ENCODE measurements around the gene KCNIP2. TPM values are rescaled to one million over a fixed set of nuclear protein-coding genes. Genes with fewer than 3 reads are reported as not detected.

KCNIP2 gene
- total RNA-seq, 4 donors from 2014 or later: 0.33 to 2.4 (median 0.39) TPM; not detected in 1

GRCh38 chr10:101833466-101833865, 10.1 kb downstream of the KCNIP2 start:
- in situ Hi-C loops (cut with MboI; ENCODE audit: low sequenced_read_pairs in 4 of 4): loop anchor here in 2 of 4 donors (10.0 kb wide), 2 partner anchors 181 to 241 kb away; no protein-coding TSS in a partner anchor
- no peak overlapping the region for H3K4me3 ChIP-seq
- H3K27me3 ChIP-seq: no peaks in the 10 kb centered on the region
- no peak overlapping the region for H3K27ac ChIP-seq
- H3K4me1 ChIP-seq: peaks cover 15 to 20% of the 10 kb centered on the region in 2 donors
- H3K9me3 ChIP-seq: no peaks in the 10 kb centered on the region
- H3K36me3 ChIP-seq: no peaks in the 10 kb centered on the region
- intact Hi-C loops (cut with DNase I; ENCODE audit: low total_unique reads): no loop called here
- ATAC-seq: no peak
- no peak for DNase-seq
- no peak for TF ChIP-seq POLR2A (IDR thresholded peaks at IDR 0.05)

GRCh38 chr10:101832325-101832771, 11.3 kb downstream of the KCNIP2 start:
- Histone ChIP-seq H3K4me1 (peaks cover 15 to 19% of the 10 kb centered on the region in 2 donors), H3K9me3 (no peaks in the 10 kb centered on the region), H3K27ac (no peak overlapping the region), H3K27me3 (no peaks in the 10 kb centered on the region), H3K4me3 (no peak overlapping the region), H3K36me3 (peaks cover 0 to 6% of the 10 kb centered on the region in 2 donors)
- TF ChIP-seq CTCF (IDR thresholded peaks at IDR 0.05 in 4 of 5, conservative IDR thresholded peaks at IDR 0.05 in 1 of 5): no peak
- TF ChIP-seq POLR2A (IDR thresholded peaks at IDR 0.05): no peak
- DNase-seq (no peak), ATAC-seq (no peak)
- in situ Hi-C loops (cut with MboI; ENCODE audit: low sequenced_read_pairs in 4 of 4): loop anchor here in 2 of 4 donors (10.0 kb wide), 2 partner anchors 182 to 242 kb away; no protein-coding TSS in a partner anchor
- intact Hi-C loops (cut with DNase I; ENCODE audit: low total_unique reads): no loop called here

- peak overlapping the region; percentile 8 to 44 (median 36) for H3K27ac ChIP-seq
- peaks cover 15 to 19% of the 10 kb centered on the region in 2 donors for H3K4me1 ChIP-seq
- DNase-seq: no peak
- H3K36me3 ChIP-seq: peaks cover 0 to 6% of the 10 kb centered on the region in 2 donors
- no peaks in the 10 kb centered on the region for H3K9me3 ChIP-seq
- no peaks in the 10 kb centered on the region for H3K27me3 ChIP-seq
- intact Hi-C loops (cut with DNase I; ENCODE audit: low total_unique reads): no loop called here
- ATAC-seq: no peak
- H3K4me3 ChIP-seq: peak overlapping the region; percentile 40 to 67 (median 54)
- TF ChIP-seq POLR2A (IDR thresholded peaks at IDR 0.05): no peak
- no peak for TF ChIP-seq CTCF (IDR thresholded peaks at IDR 0.05 in 4 of 5, conservative IDR thresholded peaks at IDR 0.05 in 1 of 5)
- in situ Hi-C loops (cut with MboI; ENCODE audit: low sequenced_read_pairs in 4 of 4): loop anchor here in 2 of 4 donors (10.0 kb wide), 2 partner anchors 184 to 244 kb away; no protein-coding TSS in a partner anchor
These were observed 12.3 kb downstream of the KCNIP2 start for GRCh38 chr10:101831169-101831811.

GRCh38 chr10:101830322-101831168, 13.1 kb downstream of the KCNIP2 start:
- peaks cover 0 to 6% of the 10 kb centered on the region in 2 donors for H3K36me3 ChIP-seq
- no peaks in the 10 kb centered on the region for H3K27me3 ChIP-seq
- peak overlapping the region; percentile 8 to 44 (median 36) for H3K27ac ChIP-seq
- TF ChIP-seq POLR2A (IDR thresholded peaks at IDR 0.05) (no peak), CTCF (IDR thresholded peaks at IDR 0.05 in 4 of 5, conservative IDR thresholded peaks at IDR 0.05 in 1 of 5) (no peak)
- ATAC-seq (peak; percentile 68 to 70), DNase-seq (peak; percentile 63 to 71)
- H3K9me3 ChIP-seq: no peaks in the 10 kb centered on the region
- H3K4me3 ChIP-seq: peak overlapping the region; percentile 40 to 67 (median 54)
- peaks cover 15 to 19% of the 10 kb centered on the region in 2 donors for H3K4me1 ChIP-seq
- in situ Hi-C loops (cut with MboI; ENCODE audit: low sequenced_read_pairs in 4 of 4) (loop anchor here in 2 of 4 donors (10.0 kb wide), 2 partner anchors 184 to 244 kb away; no protein-coding TSS in a partner anchor), intact Hi-C loops (cut with DNase I; ENCODE audit: low total_unique reads) (no loop called here)

Data from gastrocnemius medialis (tissue), 4 donors.